HCT116 (cell line): ENCODE data around the gene KBTBD13. TPM values are rescaled to one million over a fixed set of nuclear protein-coding genes. Genes with fewer than 3 reads are reported as not detected.

Source experiments
- ATAC-seq: fragments of 200-7000 bp; cut with Tn5 transposase; 2 replicates; pipeline ENCODE4 v1.9.1; 2020; ENCODE audit warnings: mild to moderate bottlenecking, moderate library complexity
- BruUV-seq: library from RNA; stranded (reverse); fragments of 400-500 nt; replicated peaks from 2 replicates; lab custom pipeline; 2021; lab: Mats Ljungman, UMichigan
- CTCF ChIA-PET: fragments of 300-600 bp; sonication (Branson Sonifier 250); formaldehyde crosslinking; loops from one replicate; lab custom pipeline; 2021; ENCODE audit warnings: antibody characterized with exemption; lab: Charles Lee
- POLR2A ChIA-PET: fragments of 300-600, 350-600 bp; sonication (Branson Sonifier 250); formaldehyde crosslinking; loops from one replicate; lab custom pipeline; 2021; ENCODE audit warnings: antibody characterized with exemption; lab: Charles Lee
- RAD21 ChIA-PET, 2 experiments: fragments of 300-600 bp; sonication (Branson Sonifier 250); formaldehyde crosslinking; loops; one replicate each; lab custom pipeline; 2023; ENCODE audit warnings: low total read pairs in 2 of 2; ENCODE audit not compliant: uncharacterized antibody in 2 of 2, unreplicated experiment in 2 of 2, low non-redundant PET in 1 of 2; lab: Charles Lee
- DNase-seq: peaks from one replicate; pipeline ENCODE4 v3.0.0-alpha.2; 2010; ENCODE audit warnings: low read depth, low spot score
- H2AFZ ChIP-seq: fragments of 200-600 bp; shearing (Covaris generic), sonication (generic); 2 replicates; pipeline ENCODE4 v1.6.1; 2017; ENCODE audit warnings: low read depth, mixed run types, mixed read lengths, antibody characterized with exemption, low read length; ENCODE audit not compliant: poor library complexity, severe bottlenecking
- H3K27ac ChIP-seq: 2 replicates; pipeline ENCODE4 v1.5.1; 2012; ENCODE audit warnings: low read depth, low read length
- H3K27me3 ChIP-seq: fragments of 200-600 bp; sonication (generic); 2 replicates; pipeline ENCODE4 v1.6.1; 2016; ENCODE audit warnings: mixed run types, low read length, mixed read lengths; ENCODE audit not compliant: insufficient read depth
- H3K36me3 ChIP-seq, 2 experiments: fragments of 200-500 bp in 1 of 2; fragments of 200-600 bp in 1 of 2; sonication (Bioruptor generic) in 1 of 2; sonication (generic) in 1 of 2; 2 replicates each; pipeline versions ENCODE4 v1.5.1 to v1.6.1; 2014 to 2016; ENCODE audit warnings: low read length in 2 of 2, inconsistent platforms in 1 of 2, mixed read lengths in 1 of 2, mixed run types in 1 of 2; ENCODE audit not compliant: insufficient read depth in 2 of 2, control insufficient read depth in 1 of 2
- H3K4me1 ChIP-seq, 2 experiments: fragments of 200-600 bp in 1 of 2; sonication (generic) in 1 of 2; 2 replicates each; pipeline versions ENCODE4 v1.5.1 to v1.6.1; 2012 to 2017; ENCODE audit warnings: low read length in 2 of 2, inconsistent platforms in 1 of 2, mild to moderate bottlenecking in 1 of 2, mixed read lengths in 1 of 2, mixed run types in 1 of 2, moderate library complexity in 1 of 2; ENCODE audit not compliant: insufficient read depth in 2 of 2, control insufficient read depth in 1 of 2
- H3K4me2 ChIP-seq: fragments of 200-600 bp; sonication (generic); 2 replicates; pipeline ENCODE4 v1.6.1; 2017; ENCODE audit warnings: mixed run types, low read length, mixed read lengths
- H3K4me3 ChIP-seq, 2 experiments: fragments of 200-600 bp in 1 of 2; sonication (generic) in 1 of 2; replicated peaks in 1 of 2; 2 replicates each; pipeline ENCODE4 v1.5.1; 2011 to 2016; ENCODE audit warnings: low read length in 2 of 2, control low read depth in 1 of 2, low read depth in 1 of 2, mild to moderate bottlenecking in 1 of 2, mixed read lengths in 1 of 2, mixed run types in 1 of 2
- H3K79me2 ChIP-seq: fragments of 200-600 bp; sonication (generic); 2 replicates; pipeline ENCODE4 v1.6.1; 2017; ENCODE audit warnings: mild to moderate bottlenecking, mixed run types, low read length, moderate library complexity, mixed read lengths; ENCODE audit not compliant: insufficient read depth
- H3K9ac ChIP-seq: fragments of 200-600 bp; sonication (generic); 2 replicates; pipeline ENCODE4 v1.6.1; 2016; ENCODE audit warnings: low read length, mixed read lengths
- H3K9me2 ChIP-seq: fragments of 200-600 bp; sonication (generic), shearing (Covaris generic); 2 replicates; pipeline ENCODE4 v1.6.1; 2017; ENCODE audit warnings: mixed run types, mild to moderate bottlenecking, moderate library complexity; ENCODE audit not compliant: insufficient read depth
- H3K9me3 ChIP-seq, 2 experiments: fragments of 200-500 bp in 1 of 2; fragments of 200-600 bp in 1 of 2; sonication (Bioruptor generic) in 1 of 2; sonication (generic) in 1 of 2; 2 replicates each; pipeline ENCODE4 v1.6.1; 2014 to 2017; ENCODE audit warnings: low read length in 2 of 2, mixed read lengths in 2 of 2, inconsistent platforms in 1 of 2, low read depth in 1 of 2, mild to moderate bottlenecking in 1 of 2, mixed run types in 1 of 2, moderate library complexity in 1 of 2; ENCODE audit not compliant: control insufficient read depth in 1 of 2, insufficient read depth in 1 of 2
- H4K20me1 ChIP-seq: fragments of 200-600 bp; sonication (generic), shearing (Covaris generic); 2 replicates; pipeline ENCODE4 v1.6.1; 2017; ENCODE audit warnings: mixed run types, mild to moderate bottlenecking, moderate library complexity; ENCODE audit not compliant: insufficient read depth
- ATF3 ChIP-seq: IDR thresholded peaks from 2 replicates; pipeline ENCODE4 v1.6.1; 2012
- CEBPB ChIP-seq: IDR thresholded peaks from 2 replicates; pipeline ENCODE4 v1.6.1; 2012; ENCODE audit warnings: low read depth
- JUND ChIP-seq: IDR thresholded peaks from 2 replicates; pipeline ENCODE4 v1.6.1; 2012
- MAX ChIP-seq: IDR thresholded peaks from 2 replicates; pipeline ENCODE4 v1.6.1; 2012
- POLR2A ChIP-seq: IDR thresholded peaks from 2 replicates; pipeline ENCODE4 v1.7.0; 2011; ENCODE audit warnings: borderline replicate concordance; ENCODE audit not compliant: insufficient read depth, insufficient read length; ENCODE audit errors: extremely low read depth
- RAD21 ChIP-seq: IDR thresholded peaks from 2 replicates; pipeline ENCODE4 v1.6.1; 2012; ENCODE audit warnings: low read depth, mild to moderate bottlenecking
- REST ChIP-seq: IDR thresholded peaks from 2 replicates; pipeline ENCODE4 v1.6.1; 2012; ENCODE audit warnings: low read depth
- SP1 ChIP-seq: IDR thresholded peaks from 2 replicates; pipeline ENCODE4 v1.6.1; 2012; ENCODE audit warnings: low read depth
- intact Hi-C: fragments of 100-400 bp; cut with micrococcal nuclease; formaldehyde crosslinking; loops from 2 replicates; pipeline ENCODE4 v1.10.0; 2022
- total RNA-seq: library from RNA; stranded (reverse); gene quantifications from one replicate; pipeline ENCODE4 v1.2.1, GENCODE V29; 2021; ENCODE audit not compliant: unreplicated experiment

The KBTBD13 gene
- total RNA-seq, 1 experiment from 2014 or later: not detected

- Histone ChIP-seq H3K9me2 (no peaks in the 10 kb centered on the region), H3K4me1 (peaks cover 23 to 39% of the 10 kb centered on the region in 2 experiments), H4K20me1 (no peaks in the 10 kb centered on the region), H3K4me2 (peak overlapping the region; percentile 19; the same call in 1 of the 2 replicates), H2AFZ (no peak overlapping the region), H3K9me3 (no peaks in the 10 kb centered on the region), H3K9ac (no peak overlapping the region), H3K79me2 (no peaks in the 10 kb centered on the region), H3K4me3 (no peak overlapping the region), H3K36me3 (no peaks in the 10 kb centered on the region), H3K27ac (no peak overlapping the region), H3K27me3 (no peaks in the 10 kb centered on the region)
- no peak for ATAC-seq
- POLR2A ChIA-PET: interaction anchor here (1.2 kb wide), 1 partner anchor 249 kb away, joined by 5 read pairs; the partner anchor contains the start of gene RNU5B-1
- no TSS peak for BruUV-seq
- RAD21 ChIA-PET: interaction anchor here in 1 of 2 experiments (0.7 kb wide), 1 partner anchor 9 kb away, joined by 3 read pairs; no protein-coding TSS in a partner anchor
- CTCF ChIA-PET: interaction anchor here (0.8 to 6.5 kb wide), 9 partner anchors 11 to 242 kb away, joined by 3 to 52 read pairs (median 5); no protein-coding TSS in a partner anchor
- DNase-seq: no peak
- intact Hi-C loops: loop anchor here (2.0 kb wide), 3 partner anchors 23 to 241 kb away; partner anchors contain the start of gene RNU5A-1
- TF ChIP-seq RAD21 (no peak), CEBPB (no peak), REST (no peak), SP1 (no peak), ATF3 (no peak), MAX (0 out of 2 replicates have a peak, but pooled peaks have one; percentile 26), POLR2A (no peak), JUND (no peak)
These were observed 21.2 kb upstream of the KBTBD13 start for GRCh38 chr15:65055201-65055870.
